ENCODE results near the gene CAPN2. TPM values are rescaled to one million over a fixed set of nuclear protein-coding genes. Genes with fewer than 3 reads are reported as not detected.
"Not testable (repeated sequence)": the region's sequence is repeated elsewhere in the genome, so short reads cannot be mapped to it uniquely, and the experiment has no call there.

The CAPN2 gene
- total RNA-seq, 1 donor from 2014 or later: 184 TPM

GRCh38 chr1:223738465-223739365 is 26.4 kb downstream of the CAPN2 start:
- Mint-ChIP-seq H3K4me1 (ENCODE audit: unreplicated experiment) (peaks cover 28% of the 10 kb centered on the region), H3K36me3 (ENCODE audit: low read depth, unreplicated experiment) (peaks cover 21% of the 10 kb centered on the region), H3K27me3 (ENCODE audit: unreplicated experiment) (peaks cover 5% of the 10 kb centered on the region), H3K27ac (ENCODE audit: unreplicated experiment) (no peak overlapping the region), H3K4me3 (ENCODE audit: unreplicated experiment) (no peak overlapping the region), H3K9me3 (ENCODE audit: unreplicated experiment) (no peaks in the 10 kb centered on the region)
- TF ChIP-seq CTCF (IDR thresholded peaks at IDR 0.05; ENCODE audit: unreplicated experiment): no peak
- no peak for DNase-seq (ENCODE audit: low spot score)

- DNase-seq (ENCODE audit: low spot score): no peak
- Mint-ChIP-seq H3K4me3 (ENCODE audit: unreplicated experiment) (peak overlapping the region; percentile 7), H3K27me3 (ENCODE audit: unreplicated experiment) (peaks cover 9% of the 10 kb centered on the region), H3K4me1 (ENCODE audit: unreplicated experiment) (peaks cover 36% of the 10 kb centered on the region), H3K9me3 (ENCODE audit: unreplicated experiment) (no peaks in the 10 kb centered on the region), H3K36me3 (ENCODE audit: low read depth, unreplicated experiment) (peaks cover 24% of the 10 kb centered on the region), H3K27ac (ENCODE audit: unreplicated experiment) (no peak overlapping the region)
- no peak for TF ChIP-seq CTCF (IDR thresholded peaks at IDR 0.05; ENCODE audit: unreplicated experiment)
These were observed 27.2 kb downstream of the CAPN2 start for GRCh38 chr1:223739366-223740037.

GRCh38 chr1:223740038-223740736 is 27.8 kb downstream of the CAPN2 start:
- H3K27me3 Mint-ChIP-seq (ENCODE audit: unreplicated experiment); H3K9me3 Mint-ChIP-seq (ENCODE audit: unreplicated experiment); H3K27ac Mint-ChIP-seq (ENCODE audit: unreplicated experiment); DNase-seq (ENCODE audit: low spot score): not testable (repeated sequence)
- Mint-ChIP-seq H3K4me3 (ENCODE audit: unreplicated experiment) (peak overlapping the region; percentile 56), H3K36me3 (ENCODE audit: low read depth, unreplicated experiment) (peaks cover 24% of the 10 kb centered on the region), H3K4me1 (ENCODE audit: unreplicated experiment) (peaks cover 34% of the 10 kb centered on the region)

- Mint-ChIP-seq H3K4me1 (ENCODE audit: unreplicated experiment) (peaks cover 34% of the 10 kb centered on the region), H3K4me3 (ENCODE audit: unreplicated experiment) (no peak overlapping the region)
- DNase-seq (ENCODE audit: low spot score): no peak
These were observed 29.5 kb downstream of the CAPN2 start for GRCh38 chr1:223741861-223742260.

More at GRCh38 chr1:223741861-223742260, 29.5 kb downstream of the CAPN2 start:
- H3K36me3 Mint-ChIP-seq (ENCODE audit: low read depth, unreplicated experiment): peaks cover 36% of the 10 kb centered on the region
- TF ChIP-seq CTCF (IDR thresholded peaks at IDR 0.05; ENCODE audit: unreplicated experiment): no peak
- no peak overlapping the region for H3K27ac Mint-ChIP-seq (ENCODE audit: unreplicated experiment)
- H3K27me3 Mint-ChIP-seq (ENCODE audit: unreplicated experiment): peaks cover 7% of the 10 kb centered on the region
- H3K9me3 Mint-ChIP-seq (ENCODE audit: unreplicated experiment): no peaks in the 10 kb centered on the region
